MCF 10A (cell line): ENCODE data around the gene PCSK6. TPM values are rescaled to one million over a fixed set of nuclear protein-coding genes. Genes with fewer than 3 reads are reported as not detected.

Experiments used
- BruUV-seq: library from RNA; stranded (reverse); fragments of 400-500 nt; replicated peaks from 2 replicates; lab custom pipeline; 2021; lab: Mats Ljungman, UMichigan
- CTCF ChIA-PET: fragments of 300-600 bp; sonication (Branson Sonifier 250); formaldehyde crosslinking; extraction: SDS; loops from one replicate; lab custom pipeline; 2021; ENCODE audit warnings: antibody characterized with exemption, inconsistent platforms; lab: Yijun Ruan, JAX
- POLR2A ChIA-PET: fragments of 300-600, 350-650 bp; sonication (Branson Sonifier 250); formaldehyde crosslinking; extraction: SDS; loops from one replicate; lab custom pipeline; 2020; ENCODE audit warnings: antibody characterized with exemption, inconsistent platforms; lab: Yijun Ruan, JAX
- DNase-seq: peaks from one replicate; pipeline ENCODE4 v3.0.0-alpha.2; 2018; ENCODE audit not compliant: unreplicated experiment
- H3K27ac Mint-ChIP-seq: one replicate; pipeline ENCODE4 v1.8.0; 2022; ENCODE audit warnings: mild to moderate bottlenecking, low read depth, mixed read lengths; ENCODE audit not compliant: unreplicated experiment
- H3K27me3 Mint-ChIP-seq: one replicate; pipeline ENCODE4 v1.8.0; 2022; ENCODE audit warnings: mixed read lengths; ENCODE audit not compliant: insufficient read depth, unreplicated experiment
- H3K36me3 Mint-ChIP-seq: one replicate; pipeline ENCODE4 v1.8.0; 2022; ENCODE audit warnings: mild to moderate bottlenecking, moderate library complexity, mixed read lengths; ENCODE audit not compliant: insufficient read depth, unreplicated experiment
- H3K4me1 Mint-ChIP-seq: one replicate; pipeline ENCODE4 v1.8.0; 2022; ENCODE audit warnings: mixed read lengths; ENCODE audit not compliant: insufficient read depth, unreplicated experiment
- H3K4me3 Mint-ChIP-seq: one replicate; pipeline ENCODE4 v1.8.0; 2022; ENCODE audit warnings: mild to moderate bottlenecking, moderate library complexity, mixed read lengths; ENCODE audit not compliant: unreplicated experiment
- H3K9me3 Mint-ChIP-seq: one replicate; pipeline ENCODE4 v1.8.0; 2022; ENCODE audit warnings: mixed read lengths; ENCODE audit not compliant: unreplicated experiment
- intact Hi-C: fragments of 100-400 bp; cut with micrococcal nuclease; formaldehyde crosslinking; loops from 2 replicates; pipeline ENCODE4 v1.14.1; 2022
- total RNA-seq: library from RNA; stranded (reverse); gene quantifications from 2 replicates; pipeline ENCODE4 v1.2.3, GENCODE V29; 2022
- TF ChIP-seq, protein P1 (sequence below): fragments of 200-600 bp; IDR thresholded peaks from one replicate; pipeline ENCODE4 v1.8.0; 2022; ENCODE audit warnings: antibody characterized with exemption, mild to moderate bottlenecking; ENCODE audit not compliant: unreplicated experiment

Gene PCSK6
- total RNA-seq, 1 experiment from 2014 or later: 30.8 TPM

DNA sequence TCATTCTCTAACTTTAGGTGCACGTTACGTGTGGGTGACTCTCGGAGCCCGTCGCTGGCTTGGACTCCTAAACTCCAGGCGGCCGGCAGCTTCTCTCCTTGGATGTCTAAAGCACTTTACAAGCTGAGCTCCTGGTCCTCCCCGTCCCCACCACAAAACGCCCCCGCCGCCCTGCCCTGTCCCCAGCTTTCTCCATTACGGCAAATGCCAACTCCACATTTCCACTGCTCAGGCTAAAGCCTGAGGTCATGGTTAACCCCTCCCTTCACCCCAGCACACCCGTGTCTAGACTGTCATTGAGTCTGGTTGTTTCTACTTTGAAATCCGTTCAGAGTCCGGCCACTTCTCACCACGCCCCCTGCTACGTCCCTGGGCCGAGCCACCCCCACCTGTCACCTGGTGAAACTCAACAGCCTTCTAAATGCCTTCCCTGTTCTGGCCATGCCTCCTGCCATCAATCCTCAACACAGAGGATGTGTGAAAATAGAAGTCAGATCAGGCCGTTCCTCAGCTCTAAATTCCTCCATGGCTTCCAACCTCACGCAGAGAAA, 8.1 kb upstream of the PCSK6 start:
- no peak overlapping the region for H3K27ac Mint-ChIP-seq
- TF ChIP-seq, protein P1, sequence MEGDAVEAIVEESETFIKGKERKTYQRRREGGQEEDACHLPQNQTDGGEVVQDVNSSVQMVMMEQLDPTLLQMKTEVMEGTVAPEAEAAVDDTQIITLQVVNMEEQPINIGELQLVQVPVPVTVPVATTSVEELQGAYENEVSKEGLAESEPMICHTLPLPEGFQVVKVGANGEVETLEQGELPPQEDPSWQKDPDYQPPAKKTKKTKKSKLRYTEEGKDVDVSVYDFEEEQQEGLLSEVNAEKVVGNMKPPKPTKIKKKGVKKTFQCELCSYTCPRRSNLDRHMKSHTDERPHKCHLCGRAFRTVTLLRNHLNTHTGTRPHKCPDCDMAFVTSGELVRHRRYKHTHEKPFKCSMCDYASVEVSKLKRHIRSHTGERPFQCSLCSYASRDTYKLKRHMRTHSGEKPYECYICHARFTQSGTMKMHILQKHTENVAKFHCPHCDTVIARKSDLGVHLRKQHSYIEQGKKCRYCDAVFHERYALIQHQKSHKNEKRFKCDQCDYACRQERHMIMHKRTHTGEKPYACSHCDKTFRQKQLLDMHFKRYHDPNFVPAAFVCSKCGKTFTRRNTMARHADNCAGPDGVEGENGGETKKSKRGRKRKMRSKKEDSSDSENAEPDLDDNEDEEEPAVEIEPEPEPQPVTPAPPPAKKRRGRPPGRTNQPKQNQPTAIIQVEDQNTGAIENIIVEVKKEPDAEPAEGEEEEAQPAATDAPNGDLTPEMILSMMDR: no peak
- H3K4me3 Mint-ChIP-seq: no peak overlapping the region
- no TSS peak for BruUV-seq
- H3K27me3 Mint-ChIP-seq: peaks cover 45% of the 10 kb centered on the region
- no peaks in the 10 kb centered on the region for H3K9me3 Mint-ChIP-seq
- H3K36me3 Mint-ChIP-seq: peaks cover 5% of the 10 kb centered on the region
- H3K4me1 Mint-ChIP-seq: peaks cover 14% of the 10 kb centered on the region
- ChIA-PET POLR2A (no interaction called here), CTCF (no interaction called here)
- intact Hi-C loops: no loop called here
- DNase-seq: no peak

DNA sequence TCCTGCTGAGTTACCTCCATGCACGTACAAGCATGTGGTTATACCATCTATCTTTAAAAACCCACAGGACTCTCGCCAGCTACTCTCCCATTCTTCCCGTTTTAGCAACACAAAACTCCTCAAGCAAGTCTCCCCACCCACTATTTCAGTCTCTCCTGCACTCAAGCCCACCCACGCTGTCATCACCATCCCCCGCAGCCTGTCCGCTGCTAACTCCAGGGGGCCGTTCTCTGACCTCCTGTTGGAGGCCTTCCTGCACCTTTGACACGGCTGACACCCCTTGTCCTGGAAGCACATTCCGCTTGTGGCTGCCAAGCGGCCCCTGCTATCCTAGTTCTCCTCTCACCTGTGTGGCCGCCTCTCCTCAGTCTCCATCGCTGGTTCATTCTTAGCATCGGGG, 7.5 kb upstream of the PCSK6 start:
- intact Hi-C loops: no loop called here
- BruUV-seq: no TSS peak
- TF ChIP-seq, protein P1: no peak
- Mint-ChIP-seq H3K36me3 (peaks cover 5% of the 10 kb centered on the region), H3K9me3 (no peaks in the 10 kb centered on the region), H3K27ac (no peak overlapping the region), H3K4me1 (peaks cover 14% of the 10 kb centered on the region), H3K4me3 (no peak overlapping the region), H3K27me3 (peaks cover 45% of the 10 kb centered on the region)
- POLR2A ChIA-PET: no interaction called here
- CTCF ChIA-PET: interaction anchor here (0.6 kb wide), 1 partner anchor 11 kb away, joined by 3 read pairs; no protein-coding TSS in a partner anchor
- no peak for DNase-seq

DNA sequence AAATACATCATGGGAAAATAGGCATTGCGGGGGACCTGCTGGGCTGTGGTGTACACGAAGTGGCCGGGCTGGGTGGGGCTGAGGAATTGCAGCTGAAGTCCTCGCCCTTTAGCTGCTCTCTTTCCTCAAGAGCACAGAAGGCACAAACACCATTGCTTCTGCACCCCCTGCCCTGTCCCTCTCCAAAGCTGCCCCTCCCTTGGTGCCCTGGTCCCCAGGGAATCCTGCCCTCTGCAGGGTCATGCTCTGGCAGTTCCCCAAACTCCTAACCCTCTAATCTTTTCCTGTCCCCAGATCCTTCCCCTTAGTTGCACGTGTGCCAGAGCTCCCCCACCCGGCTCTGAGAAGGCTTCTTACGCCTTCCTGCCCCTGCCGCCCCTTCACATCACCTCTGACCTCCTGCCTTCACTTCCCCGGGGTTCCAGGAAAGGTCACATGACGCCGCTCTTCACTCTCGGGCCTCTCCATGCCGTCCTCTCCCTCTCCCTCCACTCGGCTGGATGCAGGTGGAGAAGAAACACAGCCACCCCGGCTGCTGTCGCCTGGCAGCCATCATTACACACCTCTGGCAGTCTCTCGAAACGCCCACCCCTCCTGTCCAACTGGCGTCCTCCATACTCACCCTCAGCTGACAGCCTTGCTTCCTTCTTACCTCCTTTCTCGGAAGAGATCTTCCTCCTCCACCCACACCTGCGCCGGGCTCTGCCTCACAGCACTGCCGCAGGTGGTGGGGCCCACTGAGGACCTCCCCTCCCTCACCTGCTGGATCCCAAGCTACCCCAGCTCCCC, 6.9 kb upstream of the PCSK6 start:
- Mint-ChIP-seq H3K9me3 (no peaks in the 10 kb centered on the region), H3K27me3 (peaks cover 45% of the 10 kb centered on the region)
- CTCF ChIA-PET: interaction anchor here (0.6 kb wide), 1 partner anchor 10 kb away, joined by 3 read pairs; no protein-coding TSS in a partner anchor

More for the DNA sequence above, 6.9 kb upstream of the PCSK6 start:
- TF ChIP-seq, protein P1: no peak
- Mint-ChIP-seq H3K27ac (no peak overlapping the region), H3K36me3 (peaks cover 5% of the 10 kb centered on the region), H3K4me3 (no peak overlapping the region), H3K4me1 (peaks cover 11% of the 10 kb centered on the region)
- intact Hi-C loops: no loop called here
- POLR2A ChIA-PET: interaction anchor here (0.6 kb wide), 1 partner anchor 28 kb away, joined by 3 read pairs; no protein-coding TSS in a partner anchor
- no TSS peak for BruUV-seq
- no peak for DNase-seq
